HG02798 (cell line): ENCODE results near the gene ZNF581.

Source experiments
- ATAC-seq: cut with Tn5 transposase; IDR thresholded peaks from one replicate; pipeline ENCODE4 v1.9.1; 2021; ENCODE audit warnings: mild to moderate bottlenecking; ENCODE audit not compliant: unreplicated experiment, poor library complexity

ZNF581 gene

GRCh38 chr19:55611300-55611982 lies 32.0 kb upstream of the ZNF581 start:
- no peak for ATAC-seq

- no peak for ATAC-seq
These were observed 31.3 kb upstream of the ZNF581 start for GRCh38 chr19:55611983-55612645.

GRCh38 chr19:55613396-55613795 lies 30.1 kb upstream of the ZNF581 start:
- no peak for ATAC-seq

GRCh38 chr19:55613930-55614710 lies 29.3 kb upstream of the ZNF581 start:
- no peak for ATAC-seq

- no peak for ATAC-seq
These were observed 28.5 kb upstream of the ZNF581 start for GRCh38 chr19:55614711-55615542.

GRCh38 chr19:55615543-55616394 lies 27.7 kb upstream of the ZNF581 start:
- no peak for ATAC-seq

- ATAC-seq, result no peak
These were observed 27.0 kb upstream of the ZNF581 start for GRCh38 chr19:55616395-55616875.

GRCh38 chr19:55617426-55617825 lies 26.0 kb upstream of the ZNF581 start:
- ATAC-seq, result no peak

- no peak for ATAC-seq
These were observed 25.0 kb upstream of the ZNF581 start for GRCh38 chr19:55618426-55618825.

- ATAC-seq, result no peak
These were observed 24.2 kb upstream of the ZNF581 start for GRCh38 chr19:55619286-55619685.

- no peak for ATAC-seq
These were observed 22.8 kb upstream of the ZNF581 start for GRCh38 chr19:55620410-55621204.

- no peak for ATAC-seq
These were observed 22.2 kb upstream of the ZNF581 start for GRCh38 chr19:55621205-55621672.

GRCh38 chr19:55621673-55622231 lies 21.7 kb upstream of the ZNF581 start:
- no peak for ATAC-seq

GRCh38 chr19:55622242-55622969 lies 21.0 kb upstream of the ZNF581 start:
- no peak for ATAC-seq

- no peak for ATAC-seq
These were observed 20.3 kb upstream of the ZNF581 start for GRCh38 chr19:55623130-55623529.

- no peak for ATAC-seq
These were observed 19.9 kb upstream of the ZNF581 start for GRCh38 chr19:55623561-55623960.
